DND-41 (cell line): ENCODE measurements around the gene GSAP.

Experiments used
- ATAC-seq: fragments of 200-7000 bp; cut with Tn5 transposase; 3 replicates; pipeline ENCODE4 v1.9.1; 2021; ENCODE audit warnings: low read depth; ENCODE audit not compliant: insufficient read depth
- DNase-seq: peaks from one replicate; pipeline ENCODE4 v3.0.0-alpha.2; 2020
- H2AFZ ChIP-seq: 2 replicates; pipeline ENCODE4 v1.6.0; 2012; ENCODE audit warnings: low read depth, low read length
- H3K27ac ChIP-seq: 2 replicates; pipeline ENCODE4 v1.5.1; 2012; ENCODE audit warnings: low read length, inconsistent platforms
- H3K27me3 ChIP-seq: fragments of 200-600 bp; sonication (generic); 2 replicates; pipeline ENCODE4 v1.6.0; 2012; ENCODE audit warnings: low read length, mild to moderate bottlenecking, inconsistent platforms; ENCODE audit not compliant: insufficient read depth, poor library complexity
- H3K36me3 ChIP-seq: 2 replicates; pipeline ENCODE4 v1.5.1; 2012; ENCODE audit warnings: low read length, inconsistent platforms; ENCODE audit not compliant: insufficient read depth
- H3K4me1 ChIP-seq: 2 replicates; pipeline ENCODE4 v1.5.1; 2012; ENCODE audit warnings: mild to moderate bottlenecking, low read length; ENCODE audit not compliant: insufficient read depth
- H3K4me2 ChIP-seq: 2 replicates; pipeline ENCODE4 v1.6.0; 2012; ENCODE audit warnings: mild to moderate bottlenecking, moderate library complexity, low read length, inconsistent platforms; ENCODE audit not compliant: insufficient read depth
- H3K4me3 ChIP-seq, 2 experiments: fragments of 200-600 bp in 1 of 2; shearing (Covaris generic) in 1 of 2; 2 replicates each; pipeline ENCODE4 v1.5.1; 2012 to 2016; ENCODE audit warnings: inconsistent platforms in 2 of 2, low read length in 2 of 2, mild to moderate bottlenecking in 2 of 2, low read depth in 1 of 2, moderate library complexity in 1 of 2
- H3K79me2 ChIP-seq: 2 replicates; pipeline ENCODE4 v1.6.0; 2012; ENCODE audit warnings: low read length, inconsistent platforms; ENCODE audit not compliant: insufficient read depth
- H3K9ac ChIP-seq: 2 replicates; pipeline ENCODE4 v1.6.0; 2012; ENCODE audit warnings: low read depth, mild to moderate bottlenecking, inconsistent platforms, low read length, moderate library complexity
- H3K9me3 ChIP-seq: 2 replicates; pipeline ENCODE4 v1.5.1; 2012; ENCODE audit warnings: low read length, moderate library complexity, mild to moderate bottlenecking, inconsistent platforms; ENCODE audit not compliant: insufficient read depth, severe bottlenecking
- H4K20me1 ChIP-seq: 2 replicates; pipeline ENCODE4 v1.6.0; 2012; ENCODE audit warnings: low read length; ENCODE audit not compliant: insufficient read depth
- CTCF ChIP-seq: IDR thresholded peaks from 2 replicates; pipeline ENCODE4 v1.5.1; 2012; ENCODE audit warnings: borderline replicate concordance, low read length, moderate library complexity, mild to moderate bottlenecking; ENCODE audit not compliant: poor library complexity, severe bottlenecking; ENCODE audit errors: extremely low read depth
- EZH2 ChIP-seq: IDR thresholded peaks from 3 replicates; pipeline ENCODE4 v1.6.1; 2012; ENCODE audit warnings: borderline replicate concordance, low read depth, mild to moderate bottlenecking, moderate library complexity, low read length, inconsistent platforms; ENCODE audit not compliant: severe bottlenecking

Gene GSAP

GRCh38 chr7:77383333-77383740, 32.8 kb downstream of the GSAP start:
- Histone ChIP-seq H3K4me3 (no peak overlapping the region), H3K36me3 (no peaks in the 10 kb centered on the region), H3K9me3 (no peaks in the 10 kb centered on the region), H3K4me2 (no peak overlapping the region), H3K79me2 (no peaks in the 10 kb centered on the region), H4K20me1 (no peaks in the 10 kb centered on the region), H3K27ac (no peak overlapping the region), H3K9ac (no peak overlapping the region), H2AFZ (no peak overlapping the region), H3K4me1 (no peaks in the 10 kb centered on the region), H3K27me3 (no peaks in the 10 kb centered on the region)
- ATAC-seq (no peak), DNase-seq (no peak)
- TF ChIP-seq CTCF (no peak), EZH2 (no peak)

- H3K9me3 ChIP-seq, result no peaks in the 10 kb centered on the region
These were observed 33.6 kb downstream of the GSAP start for GRCh38 chr7:77382532-77382931.

GRCh38 chr7:77378584-77378983, 37.6 kb downstream of the GSAP start:
- Histone ChIP-seq H3K27me3 (no peaks in the 10 kb centered on the region), H3K4me3 (no peak overlapping the region), H4K20me1 (no peaks in the 10 kb centered on the region), H3K4me1 (no peaks in the 10 kb centered on the region), H3K4me2 (no peak overlapping the region), H3K36me3 (no peaks in the 10 kb centered on the region), H3K9ac (no peak overlapping the region), H3K27ac (no peak overlapping the region), H3K9me3 (no peaks in the 10 kb centered on the region), H3K79me2 (no peaks in the 10 kb centered on the region), H2AFZ (no peak overlapping the region)
- TF ChIP-seq EZH2, result no peak
- no peak for TF ChIP-seq CTCF
- no peak for ATAC-seq
- DNase-seq, result no peak

More at GRCh38 chr7:77382532-77382931, 33.6 kb downstream of the GSAP start:
- Histone ChIP-seq H3K4me1 (no peaks in the 10 kb centered on the region), H3K4me2 (no peak overlapping the region), H4K20me1 (no peaks in the 10 kb centered on the region), H3K4me3 (no peak overlapping the region), H3K79me2 (no peaks in the 10 kb centered on the region), H3K27ac (no peak overlapping the region), H2AFZ (no peak overlapping the region), H3K27me3 (no peaks in the 10 kb centered on the region), H3K9ac (no peak overlapping the region), H3K36me3 (no peaks in the 10 kb centered on the region)
- ATAC-seq (no peak), DNase-seq (no peak)
- TF ChIP-seq CTCF (no peak), EZH2 (no peak)

GRCh38 chr7:77370606-77371005, 45.5 kb downstream of the GSAP start:
- no peaks in the 10 kb centered on the region for H3K36me3 ChIP-seq
- TF ChIP-seq EZH2 (no peak), CTCF (no peak)
- no peaks in the 10 kb centered on the region for H3K79me2 ChIP-seq
- H3K9ac ChIP-seq, result no peak overlapping the region
- no peaks in the 10 kb centered on the region for H3K27me3 ChIP-seq
- no peak overlapping the region for H3K27ac ChIP-seq
- H4K20me1 ChIP-seq, result no peaks in the 10 kb centered on the region
- H3K4me3 ChIP-seq, result no peak overlapping the region
- H2AFZ ChIP-seq, result no peak overlapping the region
- no peak for ATAC-seq
- no peaks in the 10 kb centered on the region for H3K9me3 ChIP-seq
- no peak for DNase-seq
- H3K4me1 ChIP-seq, result no peaks in the 10 kb centered on the region
- no peak overlapping the region for H3K4me2 ChIP-seq
